Measurements from ENCODE around the gene TSPAN18. TPM values are rescaled to one million over a fixed set of nuclear protein-coding genes. Genes with fewer than 3 reads are reported as not detected.

Gene TSPAN18
- total RNA-seq, 1 experiment from 2014 or later, result 18.3 TPM

- H3K9me2 ChIP-seq (ENCODE audit: insufficient read depth), result no peaks in the 10 kb centered on the region
- ChIA-PET CTCF (no interaction called here), RAD21 (ENCODE audit: low non-redundant PET in 1 of 2, low total read pairs in 2 of 2, uncharacterized antibody in 2 of 2, unreplicated experiment in 2 of 2) (no interaction called here), POLR2A (no interaction called here)
- no peak overlapping the region; the same call in 1 of the 2 replicates for H3K27ac ChIP-seq (ENCODE audit: low read depth, low read length)
- no peaks in the 10 kb centered on the region for H4K20me1 ChIP-seq (ENCODE audit: insufficient read depth)
- ATAC-seq, result no peak
- H3K4me2 ChIP-seq (ENCODE audit: low read length), result no peak overlapping the region
- TF ChIP-seq YY1 (IDR thresholded peaks at IDR 0.05; ENCODE audit: extremely low read depth, insufficient replicate concordance, low read depth, low read length) (no peak), CBX3 (IDR thresholded peaks at IDR 0.05; ENCODE audit: low read depth) (no peak), TCF7L2 (IDR thresholded peaks at IDR 0.05; ENCODE audit: borderline replicate concordance, extremely low read depth, insufficient read depth, insufficient read length) (no peak), POLR2AphosphoS5 (IDR thresholded peaks at IDR 0.05; ENCODE audit: low read depth, low read length) (no peak), EZH2phosphoT487 (IDR thresholded peaks at IDR 0.05; ENCODE audit: borderline replicate concordance) (no peak), FOSL1 (IDR thresholded peaks at IDR 0.05; ENCODE audit: low read depth) (no peak), MAX (IDR thresholded peaks at IDR 0.05) (no peak), ELF1 (IDR thresholded peaks at IDR 0.05; ENCODE audit: borderline replicate concordance, low read depth) (no peak), CEBPB (IDR thresholded peaks at IDR 0.05; ENCODE audit: low read depth) (no peak), ZNF274 (IDR thresholded peaks at IDR 0.05; ENCODE audit: low read depth, low read length) (no peak), SIN3A (IDR thresholded peaks at IDR 0.05; ENCODE audit: low read depth) (no peak)
- BruUV-seq (replicated peaks), result no TSS peak
- no peaks in the 10 kb centered on the region for H3K9me3 ChIP-seq (ENCODE audit: control insufficient read depth in 1 of 2, insufficient read depth in 1 of 2, low read depth in 1 of 2, low read length in 2 of 2)
- intact Hi-C loops (cut with micrococcal nuclease), result no loop called here
- H3K27me3 ChIP-seq (ENCODE audit: insufficient read depth, low read length), result no peaks in the 10 kb centered on the region
- peaks cover 4% of the 10 kb centered on the region; the same call in 1 of the 2 replicates for H3K79me2 ChIP-seq (ENCODE audit: insufficient read depth, low read length)
- DNase-seq (ENCODE audit: low read depth, low spot score), result no peak
- no peak overlapping the region for H3K9ac ChIP-seq (ENCODE audit: low read length)
- H2AFZ ChIP-seq (ENCODE audit: low read depth, low read length, poor library complexity, severe bottlenecking), result no peak overlapping the region
- H3K4me1 ChIP-seq (ENCODE audit: control insufficient read depth in 1 of 2, insufficient read depth in 2 of 2, low read length in 2 of 2), result no peaks in the 10 kb centered on the region
- H3K4me3 ChIP-seq (replicated peaks in 1 of 2; ENCODE audit: low read depth in 1 of 2, low read length in 2 of 2), result no peak overlapping the region
- no peaks in the 10 kb centered on the region; a peak in 1 of 4 replicates for H3K36me3 ChIP-seq (ENCODE audit: control insufficient read depth in 1 of 2, insufficient read depth in 2 of 2, low read length in 2 of 2)
Measured at GRCh38 chr11:44942029-44942955, 215.5 kb downstream of the TSPAN18 start.

Measured in HCT116 (cell line).